ENCODE data around the gene BCL6B.

The BCL6B gene

GRCh38 chr17:7035591-7036368, 12.9 kb downstream of the BCL6B start, which contains the start of gene SLC16A13:
TSS of gene SLC16A13 (plus strand) at chr17:7036015. CDS start at chr17:7036383, 368 bp downstream.
- TF ChIP-seq CTCF (IDR thresholded peaks at IDR 0.05; ENCODE audit: low read depth, low read length): no peak
- DNase-seq (ENCODE audit: extremely low read depth, low read depth): peak; percentile 87

DNA sequence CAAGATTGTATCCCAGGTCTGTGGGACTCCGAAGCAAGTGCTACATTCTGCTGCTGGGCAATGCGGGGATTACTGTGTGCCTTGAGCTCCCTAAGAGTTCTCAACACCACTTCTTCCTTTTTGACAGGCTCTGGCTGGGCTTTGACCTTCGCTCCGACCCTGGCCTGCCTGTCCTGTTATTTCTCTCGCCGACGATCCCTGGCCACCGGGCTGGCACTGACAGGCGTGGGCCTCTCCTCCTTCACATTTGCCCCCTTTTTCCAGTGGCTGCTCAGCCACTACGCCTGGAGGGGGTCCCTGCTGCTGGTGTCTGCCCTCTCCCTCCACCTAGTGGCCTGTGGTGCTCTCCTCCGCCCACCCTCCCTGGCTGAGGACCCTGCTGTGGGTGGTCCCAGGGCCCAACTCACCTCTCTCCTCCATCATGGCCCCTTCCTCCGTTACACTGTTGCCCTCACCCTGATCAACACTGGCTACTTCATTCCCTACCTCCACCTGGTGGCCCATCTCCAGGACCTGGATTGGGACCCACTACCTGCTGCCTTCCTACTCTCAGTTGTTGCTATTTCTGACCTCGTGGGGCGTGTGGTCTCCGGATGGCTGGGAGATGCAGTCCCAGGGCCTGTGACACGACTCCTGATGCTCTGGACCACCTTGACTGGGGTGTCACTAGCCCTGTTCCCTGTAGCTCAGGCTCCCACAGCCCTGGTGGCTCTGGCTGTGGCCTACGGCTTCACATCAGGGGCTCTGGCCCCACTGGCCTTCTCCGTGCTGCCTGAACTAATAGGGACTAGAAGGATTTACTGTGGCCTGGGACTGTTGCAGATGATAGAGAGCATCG, 15.4 kb downstream of the BCL6B start:
- no peak for TF ChIP-seq CTCF (IDR thresholded peaks at IDR 0.05; ENCODE audit: low read depth, low read length)
- DNase-seq (ENCODE audit: extremely low read depth, low read depth): no peak

DNA sequence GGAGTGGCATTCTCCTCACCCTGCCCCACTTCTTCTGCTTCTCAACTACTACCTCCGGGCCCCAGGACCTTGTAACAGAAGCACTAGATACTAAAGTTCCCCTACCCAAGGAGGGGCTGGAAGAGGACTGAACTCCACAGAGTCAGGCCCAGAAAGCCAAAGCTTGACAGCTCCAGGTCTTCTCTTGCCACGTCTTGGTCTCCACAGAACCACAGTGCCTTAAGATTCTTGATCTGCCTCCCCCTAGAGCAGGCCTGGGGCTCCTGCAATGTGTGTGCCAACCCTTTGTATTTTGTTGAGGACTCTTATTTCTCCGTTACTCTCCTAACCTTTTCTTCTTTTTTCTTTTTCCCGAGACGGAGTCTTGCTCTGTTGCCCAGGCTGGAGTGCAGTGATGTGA, 17.0 kb downstream of the BCL6B start:
- no peak for DNase-seq (ENCODE audit: extremely low read depth, low read depth)
- no peak for TF ChIP-seq CTCF (IDR thresholded peaks at IDR 0.05; ENCODE audit: low read depth, low read length)

DNA sequence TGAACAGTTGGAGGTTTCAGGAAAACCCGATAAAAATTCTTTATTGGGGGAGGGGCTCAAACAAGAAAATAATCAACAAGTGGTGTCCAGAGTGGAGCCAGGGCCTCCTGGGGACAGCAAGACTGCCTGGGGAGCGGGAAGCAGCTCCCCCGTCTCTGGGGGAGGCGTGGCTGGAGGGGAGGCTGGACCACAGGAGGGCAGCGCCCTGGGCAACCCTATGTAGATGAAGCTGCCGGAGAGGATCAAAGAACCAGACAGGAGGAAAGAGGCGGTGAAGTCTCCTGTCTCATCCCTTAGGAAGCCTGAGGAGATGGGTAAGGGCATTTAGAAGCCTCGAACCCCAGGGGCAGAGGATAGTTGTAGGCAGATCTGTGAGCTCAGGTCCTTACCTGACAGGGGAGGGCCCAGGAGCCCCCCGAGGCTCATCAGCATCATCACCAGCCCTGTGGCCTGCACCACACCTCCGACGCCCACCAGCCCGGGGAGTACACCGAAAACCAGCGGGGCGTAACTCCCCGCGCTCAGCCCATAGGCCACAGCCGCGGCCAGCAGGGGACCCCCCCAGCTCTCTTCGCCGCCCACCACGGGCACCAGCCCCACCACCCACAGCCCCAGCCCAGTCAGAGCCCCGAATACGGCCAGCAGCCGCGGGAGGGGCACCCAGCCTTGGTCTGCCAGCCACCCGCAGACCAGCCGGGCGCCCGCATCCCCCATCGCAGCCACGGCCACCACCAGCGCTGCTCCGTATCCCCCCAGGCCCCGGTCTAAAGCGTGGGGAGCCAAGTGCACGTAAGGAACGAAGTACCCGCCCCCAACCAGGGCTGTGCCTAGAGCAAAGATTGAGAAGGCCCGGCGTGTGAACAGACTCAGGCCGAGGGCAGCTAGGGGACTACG, 19.0 kb downstream of the BCL6B start:
- DNase-seq (ENCODE audit: extremely low read depth, low read depth): no peak
- no peak for TF ChIP-seq CTCF (IDR thresholded peaks at IDR 0.05; ENCODE audit: low read depth, low read length)

DNA sequence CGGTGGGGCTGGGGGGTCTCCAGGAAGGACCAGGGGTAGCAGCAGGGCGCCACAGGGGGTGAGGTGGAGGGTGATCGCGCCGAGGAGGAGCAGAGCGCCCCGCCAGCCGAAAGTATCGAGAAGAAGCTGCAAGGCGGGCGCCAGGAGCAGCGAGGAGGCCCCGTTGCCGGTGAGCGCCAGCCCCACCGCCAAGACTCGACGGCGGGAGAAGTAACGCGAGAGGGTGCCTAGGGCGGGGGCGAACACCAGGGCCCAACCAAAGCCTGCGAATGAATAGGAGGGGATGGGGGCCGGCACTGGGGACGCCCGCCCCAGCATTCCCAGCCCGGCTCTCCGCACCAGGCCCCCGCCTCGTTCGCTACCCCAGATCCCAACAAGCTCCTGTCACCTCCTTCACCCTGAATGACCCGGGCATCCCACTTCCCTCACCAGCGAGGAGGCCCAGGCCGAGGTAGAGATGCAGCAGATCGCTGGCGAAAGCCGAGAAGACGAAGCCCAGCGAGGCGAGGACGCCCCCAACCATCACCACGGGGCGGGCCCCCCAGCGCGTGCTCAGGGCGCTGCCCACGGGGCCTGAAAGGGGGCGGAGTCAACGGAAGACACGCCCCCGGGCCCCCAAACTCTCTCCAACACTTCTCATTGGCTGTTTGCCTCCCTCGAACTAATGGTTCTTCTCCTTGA, 19.8 kb downstream of the BCL6B start:
- TF ChIP-seq CTCF (IDR thresholded peaks at IDR 0.05; ENCODE audit: low read depth, low read length): no peak
- no peak for DNase-seq (ENCODE audit: extremely low read depth, low read depth)

DNA sequence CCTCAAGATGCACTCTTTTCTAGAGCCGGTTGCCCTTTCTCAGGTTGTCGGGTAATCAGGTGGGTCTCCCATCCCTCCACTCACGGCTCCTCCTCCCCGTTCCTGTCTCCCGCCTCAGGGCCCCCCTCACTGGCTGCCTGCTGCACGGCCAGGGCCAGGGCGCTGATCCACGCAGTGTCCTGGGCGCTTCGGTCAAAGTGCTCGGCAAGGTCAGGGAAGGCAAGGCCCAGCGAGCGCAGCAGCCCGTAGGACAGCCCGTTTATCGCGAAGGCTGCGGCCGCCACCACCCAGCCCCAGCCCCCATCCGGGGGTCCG, 20.3 kb downstream of the BCL6B start:
- no peak for DNase-seq (ENCODE audit: extremely low read depth, low read depth)
- TF ChIP-seq CTCF (IDR thresholded peaks at IDR 0.05; ENCODE audit: low read depth, low read length): no peak

Measured in AG09319 (cell line).